RWPE1 (cell line): Measurements from ENCODE around the gene LARGE1.

Experiments used
- CTCF ChIA-PET: fragments of 350-600 bp; sonication (Branson Sonifier 250); formaldehyde crosslinking; extraction: SDS; loops from one replicate; lab custom pipeline; 2021; lab: Yijun Ruan, JAX
- POLR2A ChIA-PET: fragments of 400-600 bp; formaldehyde crosslinking; extraction: SDS; loops from one replicate; lab custom pipeline; 2020; ENCODE audit warnings: antibody characterized with exemption; ENCODE audit not compliant: low non-redundant PET; lab: Yijun Ruan, JAX
- DNase-seq: peaks from one replicate; pipeline ENCODE4 v3.0.0; 2012; ENCODE audit warnings: low spot score
- H3K27ac ChIP-seq: fragments of 450-650 bp; 2 replicates; pipeline ENCODE4 v1.5.1; 2017
- TF ChIP-seq, protein P1 (sequence below): fragments of 450-650 bp; conservative IDR thresholded peaks from 2 replicates; pipeline ENCODE4 v1.5.1; 2017; ENCODE audit warnings: low read depth, mild to moderate bottlenecking

The LARGE1 gene

DNA sequence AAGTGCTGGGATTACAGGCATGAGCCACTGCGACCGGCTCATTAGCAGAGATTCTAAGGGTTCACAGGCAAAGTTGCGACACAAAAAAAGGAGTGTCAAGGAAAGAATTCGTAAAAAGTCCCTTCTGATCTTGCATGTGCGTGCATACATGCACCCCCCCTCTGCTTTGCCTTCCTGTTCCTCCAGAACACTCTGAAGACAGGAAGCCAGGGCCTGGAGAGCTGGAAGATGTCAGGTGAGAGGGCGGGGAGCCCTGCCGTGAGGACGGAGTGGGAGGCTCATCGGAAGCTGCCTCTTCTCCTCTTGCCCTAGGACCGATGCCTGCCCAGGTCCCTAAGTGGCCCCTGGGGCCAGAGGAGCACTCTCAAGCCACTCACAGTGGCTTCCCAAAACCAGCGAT lies 89.1 kb downstream of the LARGE1 start:
- ChIA-PET CTCF (no interaction called here), POLR2A (no interaction called here)
- no peak overlapping the region for H3K27ac ChIP-seq
- no peak for DNase-seq
- TF ChIP-seq, protein P1, sequence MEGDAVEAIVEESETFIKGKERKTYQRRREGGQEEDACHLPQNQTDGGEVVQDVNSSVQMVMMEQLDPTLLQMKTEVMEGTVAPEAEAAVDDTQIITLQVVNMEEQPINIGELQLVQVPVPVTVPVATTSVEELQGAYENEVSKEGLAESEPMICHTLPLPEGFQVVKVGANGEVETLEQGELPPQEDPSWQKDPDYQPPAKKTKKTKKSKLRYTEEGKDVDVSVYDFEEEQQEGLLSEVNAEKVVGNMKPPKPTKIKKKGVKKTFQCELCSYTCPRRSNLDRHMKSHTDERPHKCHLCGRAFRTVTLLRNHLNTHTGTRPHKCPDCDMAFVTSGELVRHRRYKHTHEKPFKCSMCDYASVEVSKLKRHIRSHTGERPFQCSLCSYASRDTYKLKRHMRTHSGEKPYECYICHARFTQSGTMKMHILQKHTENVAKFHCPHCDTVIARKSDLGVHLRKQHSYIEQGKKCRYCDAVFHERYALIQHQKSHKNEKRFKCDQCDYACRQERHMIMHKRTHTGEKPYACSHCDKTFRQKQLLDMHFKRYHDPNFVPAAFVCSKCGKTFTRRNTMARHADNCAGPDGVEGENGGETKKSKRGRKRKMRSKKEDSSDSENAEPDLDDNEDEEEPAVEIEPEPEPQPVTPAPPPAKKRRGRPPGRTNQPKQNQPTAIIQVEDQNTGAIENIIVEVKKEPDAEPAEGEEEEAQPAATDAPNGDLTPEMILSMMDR: no peak

DNA sequence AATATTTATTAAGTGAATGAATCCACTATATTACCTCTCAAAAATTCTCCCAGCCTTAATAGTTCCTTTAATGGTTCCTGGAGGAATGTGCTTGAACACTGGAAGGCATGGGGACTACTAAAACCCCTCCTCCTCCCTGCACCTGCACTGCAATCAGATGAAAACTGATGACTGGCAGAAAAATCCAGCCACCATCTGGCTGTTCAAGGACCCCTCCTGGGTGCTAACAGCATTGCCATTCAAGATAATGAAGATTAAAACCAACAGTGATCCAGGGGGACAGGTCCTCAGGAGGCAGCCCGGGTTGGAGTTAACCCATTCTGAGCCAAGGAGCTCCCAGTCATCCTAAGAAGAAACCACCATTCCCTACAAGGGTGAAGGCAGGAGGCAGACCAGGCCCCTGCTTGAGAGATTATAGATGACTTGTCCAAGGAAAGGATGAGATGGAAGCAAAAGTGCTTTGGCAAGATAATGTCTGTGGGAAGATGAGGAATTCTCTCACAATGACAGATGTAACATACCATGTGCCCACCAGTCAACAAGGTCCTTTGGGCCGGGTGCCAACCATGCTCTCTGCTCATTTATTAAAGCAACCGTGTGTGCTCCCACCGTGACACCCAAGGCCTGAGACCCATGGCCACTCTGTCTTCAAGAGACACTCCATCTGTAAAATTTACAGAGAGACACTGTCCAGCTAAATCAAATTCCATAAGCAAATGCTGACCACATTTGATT lies 90.6 kb downstream of the LARGE1 start:
- ChIA-PET POLR2A (no interaction called here), CTCF (no interaction called here)
- no peak overlapping the region for H3K27ac ChIP-seq
- TF ChIP-seq, protein P1: no peak
- no peak for DNase-seq

DNA sequence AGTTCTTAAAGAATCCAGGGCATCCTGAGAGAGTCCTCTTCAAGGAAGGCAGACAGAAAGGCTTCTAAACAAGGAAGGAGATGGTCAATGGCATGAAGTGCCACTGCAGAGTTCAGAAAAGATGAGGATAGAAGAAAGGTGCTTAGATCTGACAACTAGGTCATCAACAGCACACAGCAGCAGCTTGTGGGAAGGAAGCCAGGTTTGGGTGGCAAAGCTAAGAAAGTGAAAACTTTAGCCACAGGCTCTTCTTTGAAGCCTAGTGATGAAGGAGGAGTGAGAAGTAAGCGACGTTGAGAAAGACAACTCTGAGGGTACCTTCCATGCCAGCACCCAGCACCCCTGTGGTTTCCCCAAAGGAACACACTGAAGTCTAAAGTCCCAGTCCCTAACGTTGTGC lies 92.0 kb downstream of the LARGE1 start:
- H3K27ac ChIP-seq: no peak overlapping the region
- CTCF ChIA-PET: no interaction called here
- POLR2A ChIA-PET: no interaction called here
- no peak for DNase-seq
- TF ChIP-seq, protein P1: no peak

DNA sequence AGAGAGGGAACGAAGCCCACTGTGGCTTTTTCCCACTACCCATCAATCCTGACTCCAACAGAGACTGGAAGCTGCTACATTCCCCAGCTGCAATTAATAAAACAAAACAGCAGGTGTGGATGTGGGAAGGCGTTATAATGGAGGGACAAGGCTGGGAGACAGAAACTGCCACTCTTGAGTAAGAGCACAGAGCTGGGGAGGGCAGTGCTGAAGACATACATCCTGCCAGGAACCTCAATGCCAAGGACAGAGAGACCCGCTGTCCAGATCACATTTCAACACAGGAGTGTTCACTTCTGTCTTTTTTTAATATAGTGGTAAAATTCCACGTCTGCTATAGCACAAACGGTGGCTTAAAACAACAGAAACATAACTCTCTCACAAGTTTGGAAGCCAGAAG lies 94.5 kb downstream of the LARGE1 start:
- CTCF ChIA-PET: no interaction called here
- no peak overlapping the region for H3K27ac ChIP-seq
- POLR2A ChIA-PET: no interaction called here
- DNase-seq: no peak
- TF ChIP-seq, protein P1: no peak

DNA sequence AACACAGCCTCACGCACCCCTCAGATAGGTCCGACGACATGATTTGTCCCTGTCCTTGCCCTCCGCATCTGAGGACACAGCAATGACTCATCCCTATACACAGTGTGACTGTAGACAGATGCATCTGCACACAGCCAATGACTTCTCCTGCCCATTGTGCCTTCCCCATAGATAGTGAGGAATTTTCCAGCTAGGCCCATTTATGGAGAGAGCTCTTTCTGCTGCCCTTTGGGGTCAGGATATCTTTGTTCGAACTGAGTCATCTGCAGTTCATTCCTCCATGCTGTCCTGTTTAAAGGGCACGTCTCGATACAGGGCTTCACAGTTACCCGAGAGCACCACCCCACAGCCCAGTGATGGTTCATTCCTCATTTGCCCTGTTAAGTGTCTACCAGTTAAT lies 96.7 kb downstream of the LARGE1 start:
- no peak overlapping the region for H3K27ac ChIP-seq
- no peak for DNase-seq
- ChIA-PET POLR2A (no interaction called here), CTCF (no interaction called here)
- TF ChIP-seq, protein P1: no peak

DNA sequence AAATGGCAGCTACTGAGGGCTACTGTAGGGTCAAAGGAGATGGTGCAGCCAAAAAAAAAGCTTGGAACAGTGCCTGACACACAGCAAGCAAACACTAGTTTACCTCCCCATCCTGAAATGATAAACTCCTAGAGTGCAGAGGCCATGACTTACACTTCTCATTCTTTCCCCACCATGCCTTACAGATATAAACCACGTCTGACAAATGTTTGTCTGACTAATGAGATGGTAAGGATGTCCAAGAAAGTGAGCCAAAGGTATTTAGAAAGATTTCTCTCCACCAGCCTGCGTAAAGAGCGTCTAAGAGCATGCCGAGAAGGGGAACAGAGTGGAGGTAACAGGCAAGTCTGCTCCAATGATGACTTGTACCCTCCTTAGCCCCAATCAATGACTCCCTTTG lies 99.0 kb downstream of the LARGE1 start:
- POLR2A ChIA-PET: no interaction called here
- TF ChIP-seq, protein P1: no peak
- H3K27ac ChIP-seq: no peak overlapping the region
- CTCF ChIA-PET: no interaction called here
- DNase-seq: no peak

DNA sequence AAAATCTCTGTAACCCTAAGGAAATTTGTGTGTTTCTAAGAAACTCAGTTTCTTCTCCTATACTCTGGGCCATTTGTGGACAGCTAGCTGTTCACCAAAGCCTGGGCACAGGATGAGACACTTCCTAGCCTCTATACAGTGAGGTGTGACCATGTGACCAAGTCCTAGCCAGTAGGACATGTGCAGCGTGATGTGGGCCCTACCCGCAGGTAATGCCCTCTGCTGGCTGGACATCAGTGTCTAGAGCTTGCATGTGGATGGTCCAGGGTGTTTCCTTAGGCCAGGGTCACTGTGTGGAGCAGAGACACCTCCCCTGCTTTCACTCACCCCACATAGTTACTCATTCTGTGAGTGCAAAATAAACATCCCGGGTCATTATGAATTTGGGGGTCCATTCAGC lies 100.5 kb downstream of the LARGE1 start:
- no peak for DNase-seq
- no peak overlapping the region for H3K27ac ChIP-seq
- CTCF ChIA-PET: no interaction called here
- POLR2A ChIA-PET: no interaction called here
- TF ChIP-seq, protein P1: no peak
